ENCODE measurements around the gene LYRM2.

DNA sequence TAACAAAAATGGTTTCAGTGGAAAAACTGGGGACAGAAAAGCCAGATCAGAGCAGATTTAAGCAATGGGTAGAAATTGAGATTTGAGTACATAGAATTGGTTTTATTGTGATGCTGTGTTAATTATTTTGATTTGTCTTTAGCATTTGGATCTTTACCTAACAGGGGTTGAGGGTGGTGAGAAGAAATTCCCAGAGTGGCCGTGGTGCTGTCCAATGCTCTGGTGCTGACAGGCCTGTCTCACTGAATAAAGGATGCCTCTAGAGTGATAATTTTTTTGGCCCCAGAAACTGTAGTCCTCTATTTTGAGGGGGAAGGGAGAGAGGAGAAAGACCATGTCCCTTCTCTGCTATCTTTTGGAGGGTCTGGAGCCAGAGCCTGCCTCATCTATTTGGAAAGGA, 79.1 kb downstream of the LYRM2 start:
- TF ChIP-seq POLR2A (IDR thresholded peaks at IDR 0.05): no peak
- TF ChIP-seq, protein P1, sequence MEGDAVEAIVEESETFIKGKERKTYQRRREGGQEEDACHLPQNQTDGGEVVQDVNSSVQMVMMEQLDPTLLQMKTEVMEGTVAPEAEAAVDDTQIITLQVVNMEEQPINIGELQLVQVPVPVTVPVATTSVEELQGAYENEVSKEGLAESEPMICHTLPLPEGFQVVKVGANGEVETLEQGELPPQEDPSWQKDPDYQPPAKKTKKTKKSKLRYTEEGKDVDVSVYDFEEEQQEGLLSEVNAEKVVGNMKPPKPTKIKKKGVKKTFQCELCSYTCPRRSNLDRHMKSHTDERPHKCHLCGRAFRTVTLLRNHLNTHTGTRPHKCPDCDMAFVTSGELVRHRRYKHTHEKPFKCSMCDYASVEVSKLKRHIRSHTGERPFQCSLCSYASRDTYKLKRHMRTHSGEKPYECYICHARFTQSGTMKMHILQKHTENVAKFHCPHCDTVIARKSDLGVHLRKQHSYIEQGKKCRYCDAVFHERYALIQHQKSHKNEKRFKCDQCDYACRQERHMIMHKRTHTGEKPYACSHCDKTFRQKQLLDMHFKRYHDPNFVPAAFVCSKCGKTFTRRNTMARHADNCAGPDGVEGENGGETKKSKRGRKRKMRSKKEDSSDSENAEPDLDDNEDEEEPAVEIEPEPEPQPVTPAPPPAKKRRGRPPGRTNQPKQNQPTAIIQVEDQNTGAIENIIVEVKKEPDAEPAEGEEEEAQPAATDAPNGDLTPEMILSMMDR (IDR thresholded peaks at IDR 0.05): no peak

Measured in right lobe of liver (tissue), 4 donors.